ENCODE data around the gene STAC2. TPM values are rescaled to one million over a fixed set of nuclear protein-coding genes. Genes with fewer than 3 reads are reported as not detected.
A peak's percentile ranks its signal among the peaks of the same experiment; 100 is the strongest.

Gene STAC2
- total and polyA plus RNA-seq, 2 of the 13 experiments (the other 11 are each of a cell fraction or from before 2014, with no cell fraction given), result not detected

DNA sequence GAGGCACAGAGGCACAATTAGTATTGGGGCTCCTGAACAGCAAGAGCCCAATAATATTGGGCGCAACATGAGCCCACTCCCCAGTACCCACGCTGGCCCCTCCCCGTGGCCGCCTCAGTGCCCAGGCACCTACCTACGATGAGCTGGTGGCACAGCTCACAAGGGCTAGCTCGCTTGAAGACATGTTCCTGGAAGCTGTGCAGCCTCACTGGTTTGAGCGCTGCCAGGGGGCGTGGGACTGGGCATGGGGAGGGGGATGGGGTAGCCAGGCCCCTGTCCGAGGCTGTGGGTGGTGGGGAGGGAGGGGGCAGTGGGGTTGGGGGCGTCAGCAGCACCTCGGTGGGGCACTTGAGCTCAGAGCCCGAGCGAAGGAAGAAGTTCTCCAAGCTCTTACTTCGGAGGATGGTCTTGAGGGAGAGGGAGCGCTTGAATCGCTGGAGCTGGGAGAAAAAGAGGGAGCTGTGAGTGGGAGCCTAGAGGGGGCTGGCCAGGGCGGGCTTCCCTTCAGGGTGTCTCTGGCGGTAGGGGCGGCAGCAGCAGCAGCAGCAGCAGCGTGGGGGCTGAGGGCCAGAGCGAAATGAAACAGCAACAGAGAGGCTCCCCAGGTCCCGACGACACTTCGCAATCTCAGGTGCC, 7.9 kb downstream of the STAC2 start:
- in situ Hi-C loops (cut with HindIII; ENCODE audit: extremely low pct_ligation_motif_present, low pct_unique_long_range_greater_than_20kb) (no loop called here), intact Hi-C loops (cut with micrococcal nuclease; ENCODE audit: unreplicated experiment) (no loop called here)
- no peak overlapping the region for H3K4me2 ChIP-seq (ENCODE audit: low read depth, low read length)
- FAIRE-seq, result no peak
- 10% methylated on average over 22 of the region's 24 CpGs for WGBS (ENCODE audit: low lambda C conversion rate)
- no peak for ATAC-seq
- no peaks in the 10 kb centered on the region for H3K79me2 ChIP-seq (ENCODE audit: insufficient read depth, low read length)
- BruUV-seq (replicated peaks), result no TSS peak
- H3K4me1 ChIP-seq (ENCODE audit: insufficient read depth, low read length), result no peaks in the 10 kb centered on the region
- H3K27me3 ChIP-seq (ENCODE audit: control insufficient read depth in 1 of 2, insufficient read depth in 2 of 2, low read length in 2 of 2), result peaks cover 14 to 77% of the 10 kb centered on the region in 2 experiments
- no peak overlapping the region for H2AFZ ChIP-seq (ENCODE audit: low read length)
- no peaks in the 10 kb centered on the region for H3K9me3 ChIP-seq (ENCODE audit: low read length)
- no peak overlapping the region for H3K27ac ChIP-seq (ENCODE audit: extremely low read length, insufficient read depth, low read length)
- H3K4me3 ChIP-seq (replicated peaks in 1 of 3; ENCODE audit: insufficient read depth in 1 of 3, low read depth in 2 of 3, low read length in 3 of 3), result no peak overlapping the region
- TF ChIP-seq, protein P1, sequence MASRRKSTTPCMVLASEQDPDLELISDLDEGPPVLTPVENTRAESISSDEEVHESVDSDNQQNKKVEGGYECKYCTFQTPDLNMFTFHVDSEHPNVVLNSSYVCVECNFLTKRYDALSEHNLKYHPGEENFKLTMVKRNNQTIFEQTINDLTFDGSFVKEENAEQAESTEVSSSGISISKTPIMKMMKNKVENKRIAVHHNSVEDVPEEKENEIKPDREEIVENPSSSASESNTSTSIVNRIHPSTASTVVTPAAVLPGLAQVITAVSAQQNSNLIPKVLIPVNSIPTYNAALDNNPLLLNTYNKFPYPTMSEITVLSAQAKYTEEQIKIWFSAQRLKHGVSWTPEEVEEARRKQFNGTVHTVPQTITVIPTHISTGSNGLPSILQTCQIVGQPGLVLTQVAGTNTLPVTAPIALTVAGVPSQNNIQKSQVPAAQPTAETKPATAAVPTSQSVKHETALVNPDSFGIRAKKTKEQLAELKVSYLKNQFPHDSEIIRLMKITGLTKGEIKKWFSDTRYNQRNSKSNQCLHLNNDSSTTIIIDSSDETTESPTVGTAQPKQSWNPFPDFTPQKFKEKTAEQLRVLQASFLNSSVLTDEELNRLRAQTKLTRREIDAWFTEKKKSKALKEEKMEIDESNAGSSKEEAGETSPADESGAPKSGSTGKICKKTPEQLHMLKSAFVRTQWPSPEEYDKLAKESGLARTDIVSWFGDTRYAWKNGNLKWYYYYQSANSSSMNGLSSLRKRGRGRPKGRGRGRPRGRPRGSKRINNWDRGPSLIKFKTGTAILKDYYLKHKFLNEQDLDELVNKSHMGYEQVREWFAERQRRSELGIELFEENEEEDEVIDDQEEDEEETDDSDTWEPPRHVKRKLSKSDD (CRISPR knock-in tag; IDR thresholded peaks at IDR 0.05; ENCODE audit: low read depth), result no peak
- TF ChIP-seq SNRNP70 (IDR thresholded peaks at IDR 0.05; ENCODE audit: low read depth, low read length) (no peak), CC2D1A (CRISPR knock-in tag; IDR thresholded peaks at IDR 0.05) (no peak), ATF1 (CRISPR knock-in tag; IDR thresholded peaks at IDR 0.05) (no peak)
- CTCF ChIA-PET (ENCODE audit: low intra/inter-chr PET ratio, low total read pairs), result no interaction called here
- H3K36me3 ChIP-seq (replicated peaks in 1 of 2; ENCODE audit: control insufficient read depth in 1 of 2, insufficient read depth in 2 of 2, low read length in 2 of 2), result no peaks in the 10 kb centered on the region
- no peak for DNase-seq (ENCODE audit: low spot score)
- no peak overlapping the region for H3K9ac ChIP-seq (ENCODE audit: insufficient read depth, low read depth, low read length)
- POLR2A ChIA-PET, result no interaction called here
- no peaks in the 10 kb centered on the region for H4K20me1 ChIP-seq (ENCODE audit: insufficient read depth, low read length)

DNA sequence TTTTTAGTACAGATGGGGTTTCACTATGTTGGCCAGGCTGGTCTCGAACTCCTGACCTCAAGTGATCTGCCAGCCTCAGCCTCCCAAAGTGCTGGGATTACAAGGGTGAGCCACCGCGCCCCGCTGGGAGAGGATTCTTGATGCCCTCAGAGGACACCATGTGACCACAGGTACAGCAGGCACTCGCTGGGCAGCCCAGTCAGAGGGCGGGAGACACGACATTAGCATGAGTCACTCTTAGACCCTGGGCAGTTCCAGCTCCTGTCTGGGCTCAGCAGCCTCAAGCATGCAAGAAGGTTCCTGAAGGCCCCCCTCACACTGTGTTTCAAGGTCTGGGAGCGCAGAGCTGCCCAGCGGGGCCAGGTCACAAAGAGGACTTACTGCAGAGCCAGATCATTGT, 11.9 kb downstream of the STAC2 start:
- Histone ChIP-seq H3K4me1 (ENCODE audit: insufficient read depth, low read length) (no peaks in the 10 kb centered on the region), H3K27me3 (ENCODE audit: control insufficient read depth in 1 of 2, insufficient read depth in 2 of 2, low read length in 2 of 2) (peaks cover 19 to 81% of the 10 kb centered on the region in 2 experiments), H3K9ac (ENCODE audit: insufficient read depth, low read depth, low read length) (no peak overlapping the region), H3K79me2 (ENCODE audit: insufficient read depth, low read length) (no peaks in the 10 kb centered on the region), H3K4me3 (replicated peaks in 1 of 3; ENCODE audit: insufficient read depth in 1 of 3, low read depth in 2 of 3, low read length in 3 of 3) (no peak overlapping the region), H3K36me3 (replicated peaks in 1 of 2; ENCODE audit: control insufficient read depth in 1 of 2, insufficient read depth in 2 of 2, low read length in 2 of 2) (no peaks in the 10 kb centered on the region), H3K27ac (ENCODE audit: extremely low read length, insufficient read depth, low read length) (no peak overlapping the region), H2AFZ (ENCODE audit: low read length) (no peak overlapping the region), H3K9me3 (ENCODE audit: low read length) (no peaks in the 10 kb centered on the region), H4K20me1 (ENCODE audit: insufficient read depth, low read length) (no peaks in the 10 kb centered on the region), H3K4me2 (ENCODE audit: low read depth, low read length) (no peak overlapping the region)
- ChIA-PET POLR2A (no interaction called here), CTCF (ENCODE audit: low intra/inter-chr PET ratio, low total read pairs) (no interaction called here)
- ATAC-seq (peak; percentile 50), DNase-seq (ENCODE audit: low spot score) (no peak), FAIRE-seq (no peak)
- no TSS peak for BruUV-seq (replicated peaks)
- intact Hi-C loops (cut with micrococcal nuclease; ENCODE audit: unreplicated experiment), result no loop called here
- 24% methylated on average over 6 of the region's 9 CpGs for WGBS (ENCODE audit: low lambda C conversion rate)
- TF ChIP-seq BHLHE40 (IDR thresholded peaks at IDR 0.05; ENCODE audit: low read length), result no peak
- TF ChIP-seq HMG20B (CRISPR knock-in tag; conservative IDR thresholded peaks at IDR 0.05), result no peak
- TF ChIP-seq, protein P2, sequence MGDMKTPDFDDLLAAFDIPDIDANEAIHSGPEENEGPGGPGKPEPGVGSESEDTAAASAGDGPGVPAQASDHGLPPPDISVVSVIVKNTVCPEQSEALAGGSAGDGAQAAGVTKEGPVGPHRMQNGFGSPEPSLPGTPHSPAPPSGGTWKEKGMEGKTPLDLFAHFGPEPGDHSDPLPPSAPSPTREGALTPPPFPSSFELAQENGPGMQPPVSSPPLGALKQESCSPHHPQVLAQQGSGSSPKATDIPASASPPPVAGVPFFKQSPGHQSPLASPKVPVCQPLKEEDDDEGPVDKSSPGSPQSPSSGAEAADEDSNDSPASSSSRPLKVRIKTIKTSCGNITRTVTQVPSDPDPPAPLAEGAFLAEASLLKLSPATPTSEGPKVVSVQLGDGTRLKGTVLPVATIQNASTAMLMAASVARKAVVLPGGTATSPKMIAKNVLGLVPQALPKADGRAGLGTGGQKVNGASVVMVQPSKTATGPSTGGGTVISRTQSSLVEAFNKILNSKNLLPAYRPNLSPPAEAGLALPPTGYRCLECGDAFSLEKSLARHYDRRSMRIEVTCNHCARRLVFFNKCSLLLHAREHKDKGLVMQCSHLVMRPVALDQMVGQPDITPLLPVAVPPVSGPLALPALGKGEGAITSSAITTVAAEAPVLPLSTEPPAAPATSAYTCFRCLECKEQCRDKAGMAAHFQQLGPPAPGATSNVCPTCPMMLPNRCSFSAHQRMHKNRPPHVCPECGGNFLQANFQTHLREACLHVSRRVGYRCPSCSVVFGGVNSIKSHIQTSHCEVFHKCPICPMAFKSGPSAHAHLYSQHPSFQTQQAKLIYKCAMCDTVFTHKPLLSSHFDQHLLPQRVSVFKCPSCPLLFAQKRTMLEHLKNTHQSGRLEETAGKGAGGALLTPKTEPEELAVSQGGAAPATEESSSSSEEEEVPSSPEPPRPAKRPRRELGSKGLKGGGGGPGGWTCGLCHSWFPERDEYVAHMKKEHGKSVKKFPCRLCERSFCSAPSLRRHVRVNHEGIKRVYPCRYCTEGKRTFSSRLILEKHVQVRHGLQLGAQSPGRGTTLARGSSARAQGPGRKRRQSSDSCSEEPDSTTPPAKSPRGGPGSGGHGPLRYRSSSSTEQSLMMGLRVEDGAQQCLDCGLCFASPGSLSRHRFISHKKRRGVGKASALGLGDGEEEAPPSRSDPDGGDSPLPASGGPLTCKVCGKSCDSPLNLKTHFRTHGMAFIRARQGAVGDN (CRISPR knock-in tag; IDR thresholded peaks at IDR 0.05), result peak; percentile 34
- TF ChIP-seq FOSL2 (CRISPR knock-in tag; IDR thresholded peaks at IDR 0.05), result peak; percentile 81
- TF ChIP-seq KDM1A (CRISPR knock-in tag; IDR thresholded peaks at IDR 0.05), result no peak
- TF ChIP-seq ZNF335 (CRISPR knock-in tag; IDR thresholded peaks at IDR 0.05), result peak; percentile 94
- TF ChIP-seq JARID2 (CRISPR knock-in tag; IDR thresholded peaks at IDR 0.05; ENCODE audit: insufficient replicate concordance), result no peak
- in situ Hi-C loops (cut with HindIII; ENCODE audit: extremely low pct_ligation_motif_present, low pct_unique_long_range_greater_than_20kb), result no loop called here
